Activated CD4-positive, alpha-beta T cell treated with anti-CD3 and anti-CD28 coated beads for 36 hours (primary cell): ENCODE results near the gene CACFD1. TPM values are rescaled to one million over a fixed set of nuclear protein-coding genes. Genes with fewer than 3 reads are reported as not detected.

ENCODE experiments used
- ATAC-seq: fragments of 200-7000 bp; cut with Tn5 transposase; one replicate; pipeline ENCODE4 v1.10.0; 2021; ENCODE audit warnings: mild to moderate bottlenecking, moderate library complexity
- CTCF ChIA-PET: fragments of 350-600 bp; sonication (Branson Sonifier 250); formaldehyde crosslinking; loops from one replicate; lab custom pipeline; 2021; ENCODE audit warnings: antibody characterized with exemption; lab: Charles Lee
- POLR2A ChIA-PET: fragments of 350-600 bp; sonication (Branson Sonifier 250); formaldehyde crosslinking; loops from one replicate; lab custom pipeline; 2021; ENCODE audit warnings: antibody characterized with exemption, inconsistent platforms; lab: Charles Lee
- DNase-seq: peaks from one replicate; pipeline ENCODE4 v3.0.0-alpha.2; 2020
- H3K27ac Mint-ChIP-seq: one replicate; pipeline ENCODE4 v1.8.0; 2021; ENCODE audit warnings: mixed read lengths
- H3K27me3 Mint-ChIP-seq: one replicate; pipeline ENCODE4 v1.8.0; 2021; ENCODE audit warnings: mixed read lengths
- H3K36me3 Mint-ChIP-seq: one replicate; pipeline ENCODE4 v1.8.0; 2021; ENCODE audit warnings: low read depth, mixed read lengths
- H3K4me1 Mint-ChIP-seq: one replicate; pipeline ENCODE4 v1.8.0; 2021; ENCODE audit warnings: mixed read lengths
- H3K4me3 Mint-ChIP-seq: one replicate; pipeline ENCODE4 v1.8.0; 2021; ENCODE audit warnings: mild to moderate bottlenecking, moderate library complexity, mixed read lengths
- H3K9me3 Mint-ChIP-seq: one replicate; pipeline ENCODE4 v1.8.0; 2021; ENCODE audit warnings: low read depth, mixed read lengths
- intact Hi-C, 2 experiments: fragments of 100-400 bp; cut with DNase I in 1 of 2; cut with micrococcal nuclease in 1 of 2; formaldehyde crosslinking; loops; one replicate each; pipeline versions ENCODE4 v1.14.2 to v1.15.1; 2022 to 2024; cut with DNase I, micrococcal nuclease
- total RNA-seq, 2 experiments: library from RNA; stranded (reverse); gene quantifications; one replicate each; pipeline ENCODE4 v1.2.3, GENCODE V29; 2021

The CACFD1 gene
- total RNA-seq, 2 experiments from 2014 or later: 0.87 to 0.90 TPM

GRCh38 chr9:133515615-133516255, 56.0 kb downstream of the CACFD1 start:
- ATAC-seq (no peak), DNase-seq (no peak)
- H3K27me3 Mint-ChIP-seq: no peaks in the 10 kb centered on the region
- no peaks in the 10 kb centered on the region for H3K4me1 Mint-ChIP-seq
- H3K4me3 Mint-ChIP-seq: no peak overlapping the region
- H3K36me3 Mint-ChIP-seq: no peaks in the 10 kb centered on the region
- CTCF ChIA-PET: no interaction called here
- no peak overlapping the region for H3K27ac Mint-ChIP-seq
- POLR2A ChIA-PET: no interaction called here
- H3K9me3 Mint-ChIP-seq: no peaks in the 10 kb centered on the region
- intact Hi-C loops: no loop called here

DNA sequence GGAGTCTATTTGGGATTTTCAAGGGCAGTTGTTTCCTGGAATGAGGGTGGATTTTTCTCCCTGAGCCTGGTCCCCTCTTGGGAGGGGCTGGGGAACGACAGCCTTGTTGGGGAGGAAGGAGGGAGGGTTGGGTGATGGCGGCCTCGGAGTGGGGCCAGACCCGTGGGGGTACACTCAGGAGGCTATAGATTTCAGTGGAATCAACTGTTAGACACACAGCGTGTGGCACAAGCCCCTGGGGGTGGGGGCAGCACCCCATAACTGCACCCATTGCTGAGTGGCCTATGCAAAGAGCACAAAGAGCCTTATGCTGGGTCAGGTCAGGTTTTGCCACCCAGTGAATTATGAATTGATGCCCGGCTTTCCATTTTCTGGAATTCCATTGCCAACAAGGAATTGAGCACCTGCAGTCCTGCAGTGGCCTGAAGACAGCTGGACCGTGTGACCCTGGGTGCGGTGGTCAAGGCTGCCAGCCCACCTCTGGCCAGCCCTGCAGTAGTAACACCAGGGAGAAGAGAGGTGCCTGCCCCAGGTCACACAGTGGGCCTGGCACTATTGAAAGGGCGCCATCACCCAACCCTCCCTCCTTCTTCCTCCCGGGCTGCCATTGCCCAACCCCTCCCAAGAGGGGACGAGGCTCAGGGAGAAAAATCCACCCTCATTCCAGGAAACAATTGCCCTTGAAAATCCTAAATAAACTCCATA, 56.6 kb downstream of the CACFD1 start:
- POLR2A ChIA-PET: no interaction called here
- no peak for DNase-seq
- Mint-ChIP-seq H3K9me3 (no peaks in the 10 kb centered on the region), H3K4me3 (no peak overlapping the region), H3K4me1 (no peaks in the 10 kb centered on the region), H3K36me3 (no peaks in the 10 kb centered on the region), H3K27ac (no peak overlapping the region), H3K27me3 (no peaks in the 10 kb centered on the region)
- CTCF ChIA-PET: no interaction called here
- intact Hi-C loops: no loop called here
- ATAC-seq: no peak

DNA sequence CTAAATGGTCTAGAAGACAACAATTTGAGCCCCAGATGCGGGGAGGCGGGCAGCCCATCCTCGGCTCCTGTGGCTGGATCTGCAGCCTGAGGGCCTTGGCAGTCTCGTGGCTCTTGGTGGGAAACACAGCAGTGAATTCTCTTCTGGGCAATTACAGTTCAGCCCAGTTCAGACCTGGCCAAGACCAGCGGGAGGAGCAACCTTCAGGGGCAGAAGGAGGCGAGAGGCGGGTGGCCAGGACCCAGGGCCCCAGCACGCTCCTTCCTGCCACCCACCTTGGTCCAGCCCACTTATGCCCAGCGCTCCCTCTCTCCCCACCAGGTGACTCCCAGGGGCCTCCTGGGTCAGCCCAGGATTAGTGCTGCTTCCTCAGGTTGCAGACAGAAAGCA, 57.2 kb downstream of the CACFD1 start:
- no peak overlapping the region for H3K27ac Mint-ChIP-seq
- H3K4me1 Mint-ChIP-seq: no peaks in the 10 kb centered on the region
- intact Hi-C loops: no loop called here
- ChIA-PET CTCF (no interaction called here), POLR2A (no interaction called here)
- H3K27me3 Mint-ChIP-seq: no peaks in the 10 kb centered on the region
- no peaks in the 10 kb centered on the region for H3K9me3 Mint-ChIP-seq
- ATAC-seq (no peak), DNase-seq (no peak)
- no peak overlapping the region for H3K4me3 Mint-ChIP-seq
- no peaks in the 10 kb centered on the region for H3K36me3 Mint-ChIP-seq

- Mint-ChIP-seq H3K27ac (no peak overlapping the region), H3K27me3 (no peaks in the 10 kb centered on the region), H3K36me3 (no peaks in the 10 kb centered on the region), H3K9me3 (no peaks in the 10 kb centered on the region), H3K4me1 (no peaks in the 10 kb centered on the region), H3K4me3 (no peak overlapping the region)
- no peak for ATAC-seq
- ChIA-PET POLR2A (no interaction called here), CTCF (interaction anchor here (1.2 kb wide), 1 partner anchor 225 kb away, joined by 5 read pairs; no protein-coding TSS in a partner anchor)
- no peak for DNase-seq
- intact Hi-C loops: no loop called here
Measured at GRCh38 chr9:133517711-133518110, 57.9 kb downstream of the CACFD1 start.

- ATAC-seq: no peak
- no peaks in the 10 kb centered on the region for H3K27me3 Mint-ChIP-seq
- no peak overlapping the region for H3K27ac Mint-ChIP-seq
- no peaks in the 10 kb centered on the region for H3K9me3 Mint-ChIP-seq
- DNase-seq: no peak
- H3K4me3 Mint-ChIP-seq: no peak overlapping the region
- intact Hi-C loops: no loop called here
- no peaks in the 10 kb centered on the region for H3K4me1 Mint-ChIP-seq
- ChIA-PET CTCF (interaction anchor here (1.2 kb wide), 1 partner anchor 224 kb away, joined by 5 read pairs; no protein-coding TSS in a partner anchor), POLR2A (no interaction called here)
- no peaks in the 10 kb centered on the region for H3K36me3 Mint-ChIP-seq
Measured at GRCh38 chr9:133518200-133518599, 58.4 kb downstream of the CACFD1 start.

GRCh38 chr9:133518706-133519449, 59.1 kb downstream of the CACFD1 start:
- intact Hi-C loops: no loop called here
- no peaks in the 10 kb centered on the region for H3K27me3 Mint-ChIP-seq
- POLR2A ChIA-PET: no interaction called here
- H3K27ac Mint-ChIP-seq: no peak overlapping the region
- H3K36me3 Mint-ChIP-seq: no peaks in the 10 kb centered on the region
- DNase-seq (no peak), ATAC-seq (no peak)
- no peaks in the 10 kb centered on the region for H3K4me1 Mint-ChIP-seq
- CTCF ChIA-PET: interaction anchor here (1.2 kb wide), 1 partner anchor 224 kb away, joined by 5 read pairs; no protein-coding TSS in a partner anchor
- H3K9me3 Mint-ChIP-seq: no peaks in the 10 kb centered on the region
- H3K4me3 Mint-ChIP-seq: no peak overlapping the region

DNA sequence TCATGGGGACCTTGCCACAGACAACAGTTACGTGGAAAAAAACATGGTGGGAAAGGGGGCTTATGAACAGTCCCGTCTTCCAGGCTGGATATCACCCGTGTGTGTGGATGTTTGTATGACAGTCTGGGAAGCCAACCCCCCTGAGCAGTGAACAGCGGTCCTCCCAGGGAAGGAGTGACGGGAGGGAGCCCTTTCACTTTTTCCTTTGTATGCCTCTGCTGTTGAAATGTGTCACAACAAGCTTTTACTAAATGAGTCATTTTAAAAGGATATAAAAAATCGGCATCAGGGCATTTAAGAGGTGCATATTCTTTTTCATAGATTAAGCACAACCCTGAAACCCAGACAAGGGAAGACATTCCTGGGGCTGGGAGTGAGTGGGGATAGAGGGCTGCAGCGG, 59.9 kb downstream of the CACFD1 start:
- ATAC-seq: no peak
- intact Hi-C loops: no loop called here
- ChIA-PET POLR2A (no interaction called here), CTCF (no interaction called here)
- Mint-ChIP-seq H3K4me1 (no peaks in the 10 kb centered on the region), H3K36me3 (no peaks in the 10 kb centered on the region), H3K27me3 (no peaks in the 10 kb centered on the region), H3K27ac (no peak overlapping the region), H3K9me3 (no peaks in the 10 kb centered on the region), H3K4me3 (no peak overlapping the region)
- DNase-seq: no peak

DNA sequence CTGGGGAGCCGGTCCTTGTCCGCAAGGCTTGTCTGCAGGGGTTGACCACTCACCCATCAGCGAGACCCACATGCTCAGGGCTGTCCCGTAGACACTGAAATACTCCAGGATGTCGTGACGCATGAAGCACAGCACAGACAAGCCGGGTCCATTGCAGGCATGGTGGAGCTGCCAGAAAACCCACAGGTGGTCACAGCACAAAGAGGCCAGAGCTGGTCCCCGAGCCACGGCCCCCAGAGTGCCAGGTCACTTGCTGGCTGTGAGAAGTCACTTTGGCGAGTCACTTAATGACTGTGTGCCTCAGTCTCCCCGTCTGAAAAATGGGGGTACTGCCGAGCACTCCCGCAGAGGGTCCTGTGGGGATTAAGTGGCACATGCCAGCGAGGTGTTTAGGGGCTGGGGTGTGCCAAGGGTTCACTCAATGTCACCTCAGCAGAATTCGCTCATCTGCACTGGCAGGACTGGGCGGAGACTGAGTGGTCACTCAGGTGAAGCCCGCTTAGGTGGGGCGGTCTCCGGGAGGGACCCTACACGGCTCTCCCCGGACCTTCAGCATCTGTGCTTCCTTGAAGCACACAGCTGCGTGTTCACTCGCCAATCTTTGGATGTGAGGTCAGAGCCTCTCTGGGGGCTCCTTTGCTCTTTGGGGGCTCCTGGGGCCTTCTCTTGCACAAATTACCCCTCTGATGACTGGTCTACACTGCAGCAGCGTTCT, 60.5 kb downstream of the CACFD1 start:
- H3K36me3 Mint-ChIP-seq: no peaks in the 10 kb centered on the region
- ChIA-PET CTCF (interaction anchor here (0.7 kb wide), 1 partner anchor 136 kb away, joined by 4 read pairs; no protein-coding TSS in a partner anchor), POLR2A (no interaction called here)
- H3K4me1 Mint-ChIP-seq: no peaks in the 10 kb centered on the region
- intact Hi-C loops: no loop called here
- no peaks in the 10 kb centered on the region for H3K9me3 Mint-ChIP-seq
- H3K27ac Mint-ChIP-seq: no peak overlapping the region
- ATAC-seq (no peak), DNase-seq (no peak)
- no peaks in the 10 kb centered on the region for H3K27me3 Mint-ChIP-seq
- no peak overlapping the region for H3K4me3 Mint-ChIP-seq

Other genes with a start within 250 kb of the CACFD1 start
- under 1 TPM in 1 of 2 experiments, not detected in 1; 0.09 TPM for gene ABO, start 184.8 kb upstream of the CACFD1 start, total RNA-seq
- 10 to 100 TPM; 22.4 to 24.3 TPM for gene SURF6, start 123.8 kb upstream of the CACFD1 start, total RNA-seq
- gene MED22, start 111.8 kb upstream of the CACFD1 start, total RNA-seq: 10 to 100 TPM; 22.9 to 26.4 TPM
- 1,000 to 10,000 TPM; 3,179 to 3,246 TPM for gene RPL7A, start 111.8 kb upstream of the CACFD1 start, total RNA-seq
- 10 to 100 TPM; 17.4 to 29.1 TPM for gene SURF1, start 103.5 kb upstream of the CACFD1 start, total RNA-seq
- 10 to 100 TPM; 17.3 to 21.8 TPM for gene SURF2, start 103.4 kb upstream of the CACFD1 start, total RNA-seq
- 100 to 1,000 TPM; 283 to 349 TPM for gene SURF4, start 83.9 kb upstream of the CACFD1 start, total RNA-seq
- under 1 TPM; 0.40 to 0.82 TPM for gene STKLD1, start 83.6 kb upstream of the CACFD1 start, total RNA-seq
- 10 to 100 TPM; 25.9 to 34.3 TPM for gene REXO4, start 42.0 kb upstream of the CACFD1 start, total RNA-seq
- gene ADAMTS13, start 37.6 kb upstream of the CACFD1 start, total RNA-seq: 1 to 10 TPM; 1.7 to 2.5 TPM
- 1 to 10 TPM; 1.6 to 1.9 TPM for gene SLC2A6, start 19.1 kb downstream of the CACFD1 start, total RNA-seq
- not detected for gene MYMK, start 65.0 kb downstream of the CACFD1 start, total RNA-seq
- under 1 TPM; 0.11 to 0.32 TPM for gene ADAMTSL2, start 74.7 kb downstream of the CACFD1 start, total RNA-seq
- not detected for gene FAM163B, start 149.4 kb downstream of the CACFD1 start, total RNA-seq
- not detected for gene DBH, start 176.4 kb downstream of the CACFD1 start, total RNA-seq